ENCODE measurements around the gene TCEAL7. TPM values are rescaled to one million over a fixed set of nuclear protein-coding genes. Genes with fewer than 3 reads are reported as not detected.

The TCEAL7 gene
- total and polyA plus RNA-seq, 2 of the 4 experiments (the other 2 are of a cell fraction): 6.5 to 15.4 TPM

- 75% methylated on average over 1 of the region's 2 CpGs; no CpG with 5 or more reads in 1 of the 2 experiments for WGBS, 2 experiments (ENCODE audit: extremely low coverage in 2 of 2, insufficient read length in 1 of 2)
- Histone ChIP-seq H4K20me1 (ENCODE audit: insufficient read depth, low read length) (no peaks in the 10 kb centered on the region), H3K79me1 (ENCODE audit: low read depth in 1 of 2, low read length in 2 of 2) (no peaks in the 10 kb centered on the region), H3K14ac (replicated peaks; ENCODE audit: low read depth, low read length) (no peak overlapping the region), H3K27me3 (ENCODE audit: control insufficient read depth, insufficient read depth, low read length) (peaks cover 5% of the 10 kb centered on the region; the same call in 1 of the 2 replicates), H3K4me3 (ENCODE audit: insufficient read depth, low read depth, low read length) (no peak overlapping the region), H3K9ac (ENCODE audit: low read depth, low read length) (no peak overlapping the region), H3K36me3 (ENCODE audit: control insufficient read depth, insufficient read depth, low read length) (no peaks in the 10 kb centered on the region), H2BK5ac (ENCODE audit: low read depth, low read length, poor library complexity, severe bottlenecking) (no peak overlapping the region), H3K23ac (ENCODE audit: low read depth, low read length) (no peak overlapping the region), H3K4ac (ENCODE audit: low read depth, low read length) (no peak overlapping the region), H2BK15ac (ENCODE audit: low read depth, low read length) (no peak overlapping the region), H3K4me1 (ENCODE audit: control insufficient read depth, insufficient read depth, low read length) (no peaks in the 10 kb centered on the region), H2BK120ac (ENCODE audit: low read depth, low read length) (no peak overlapping the region), H2AK5ac (ENCODE audit: low read depth, low read length) (no peak overlapping the region), H3K9me1 (ENCODE audit: insufficient read depth, low read length) (no peaks in the 10 kb centered on the region), H3K18ac (ENCODE audit: low read depth, low read length) (no peak overlapping the region), H2AK9ac (replicated peaks; ENCODE audit: low read depth, low read length, poor library complexity) (no peak overlapping the region), H2BK20ac (ENCODE audit: low read depth, low read length) (no peak overlapping the region), H2AFZ (replicated peaks; ENCODE audit: low read length, poor library complexity) (no peak overlapping the region), H3K27ac (ENCODE audit: insufficient read depth, low read length) (no peak overlapping the region), H3K9me3 (ENCODE audit: control insufficient read depth, insufficient read depth, low read length) (peaks cover 2% of the 10 kb centered on the region; the same call in 1 of the 2 replicates), H4K5ac (ENCODE audit: low read depth, low read length) (no peak overlapping the region), H4K8ac (ENCODE audit: low read depth in 2 of 2, low read length in 2 of 2) (no peak overlapping the region), H4K91ac (ENCODE audit: insufficient read depth, low read depth, low read length) (no peak overlapping the region), H3K4me2 (ENCODE audit: low read depth, low read length) (no peak overlapping the region), H3K56ac (ENCODE audit: extremely low read depth, insufficient read depth, low read length) (no peak overlapping the region)
- intact Hi-C loops (cut with micrococcal nuclease): no loop called here
- in situ Hi-C loops (cut with MboI; ENCODE audit: low sequenced_read_pairs): no loop called here
- dilution Hi-C loops (cut with HindIII; ENCODE audit: low sequenced_read_pairs, unreplicated experiment): no loop called here
- BruUV-seq (replicated peaks): no TSS peak
- ATAC-seq (ENCODE audit: low read depth) (no peak), DNase-seq (no peak)
- no peak for TF ChIP-seq NFE2L2 (IDR thresholded peaks at IDR 0.05; ENCODE audit: low read depth, low read length)
- no peak for TF ChIP-seq RCOR1 (IDR thresholded peaks at IDR 0.05; ENCODE audit: insufficient replicate concordance, low read length)
- TF ChIP-seq CTCF (conservative IDR thresholded peaks at IDR 0.05; ENCODE audit: low read depth, low read length): no peak
- TF ChIP-seq FOS (IDR thresholded peaks at IDR 0.05; ENCODE audit: low read depth, low read length): no peak
- TF ChIP-seq ELK1 (IDR thresholded peaks at IDR 0.05; ENCODE audit: borderline replicate concordance, low read depth, low read length): no peak
- TF ChIP-seq POLR2A (IDR thresholded peaks at IDR 0.05; ENCODE audit: low read depth, low read length): no peak
- no peak for TF ChIP-seq MXI1 (IDR thresholded peaks at IDR 0.05; ENCODE audit: borderline replicate concordance, low read depth, low read length)
- TF ChIP-seq BHLHE40 (IDR thresholded peaks at IDR 0.05; ENCODE audit: low read depth, low read length): no peak
- no peak for TF ChIP-seq MAZ (IDR thresholded peaks at IDR 0.05; ENCODE audit: borderline replicate concordance, low read depth, low read length)
- TF ChIP-seq USF2 (IDR thresholded peaks at IDR 0.05; ENCODE audit: low read depth, low read length): no peak
- ChIA-PET POLR2A (ENCODE audit: unreplicated experiment) (no interaction called here), CTCF (no interaction called here)
Measured at GRCh38 chrX:103293118-103293517, 36.9 kb upstream of the TCEAL7 start.

Measured in IMR-90 (cell line).